ENCODE measurements around the gene HK3. TPM values are rescaled to one million over a fixed set of nuclear protein-coding genes. Genes with fewer than 3 reads are reported as not detected.

HK3 gene
- total RNA-seq, 2 experiments from 2014 or later, result not detected

- Mint-ChIP-seq H3K4me3 (no peak overlapping the region), H3K4me1 (ENCODE audit: low read depth) (peaks cover 4% of the 10 kb centered on the region), H3K27me3 (ENCODE audit: low read depth) (no peaks in the 10 kb centered on the region), H3K27ac (no peak overlapping the region), H3K9me3 (no peaks in the 10 kb centered on the region), H3K36me3 (ENCODE audit: low read depth) (no peaks in the 10 kb centered on the region)
- intact Hi-C loops (cut with micrococcal nuclease), result no loop called here
- CTCF ChIA-PET, result no interaction called here
- no peak for DNase-seq
These were observed 10.9 kb downstream of the HK3 start for GRCh38 chr5:176888016-176888864.

GRCh38 chr5:176887252-176887849, 11.8 kb downstream of the HK3 start:
- Mint-ChIP-seq H3K4me3 (no peak overlapping the region), H3K4me1 (ENCODE audit: low read depth) (peaks cover 4% of the 10 kb centered on the region), H3K9me3 (no peaks in the 10 kb centered on the region), H3K27me3 (ENCODE audit: low read depth) (no peaks in the 10 kb centered on the region), H3K27ac (no peak overlapping the region), H3K36me3 (ENCODE audit: low read depth) (no peaks in the 10 kb centered on the region)
- intact Hi-C loops (cut with micrococcal nuclease), result no loop called here
- CTCF ChIA-PET, result no interaction called here
- no peak for DNase-seq

GRCh38 chr5:176886336-176887251, 12.6 kb downstream of the HK3 start:
- H3K27me3 Mint-ChIP-seq (ENCODE audit: low read depth), result no peaks in the 10 kb centered on the region
- H3K4me1 Mint-ChIP-seq (ENCODE audit: low read depth), result peaks cover 4% of the 10 kb centered on the region
- DNase-seq, result no peak
- no peak overlapping the region for H3K27ac Mint-ChIP-seq
- H3K9me3 Mint-ChIP-seq, result no peaks in the 10 kb centered on the region
- H3K36me3 Mint-ChIP-seq (ENCODE audit: low read depth), result no peaks in the 10 kb centered on the region
- intact Hi-C loops (cut with micrococcal nuclease), result no loop called here
- no peak overlapping the region for H3K4me3 Mint-ChIP-seq
- CTCF ChIA-PET, result interaction anchor here (0.8 to 1.3 kb wide), 2 partner anchors 17 to 226 kb away, joined by 3 to 4 read pairs; no protein-coding TSS in a partner anchor

DNA sequence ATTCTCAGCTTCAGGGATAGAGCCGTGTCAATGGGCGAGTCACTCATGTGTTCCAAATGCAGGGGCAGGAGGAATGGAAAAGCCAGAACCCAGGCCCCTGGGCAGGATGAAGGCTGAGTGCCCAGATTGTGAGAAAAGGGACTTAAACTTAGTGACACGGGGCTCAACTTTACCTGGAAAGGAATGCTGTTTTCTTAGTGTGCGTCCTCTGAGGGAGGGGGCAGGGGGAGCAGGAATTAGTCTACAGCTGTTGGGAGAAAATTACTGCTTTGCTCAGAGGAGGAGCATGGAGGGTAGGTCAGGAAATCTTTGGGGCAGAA, 14.6 kb downstream of the HK3 start:
- no peaks in the 10 kb centered on the region for H3K27me3 Mint-ChIP-seq (ENCODE audit: low read depth)
- H3K36me3 Mint-ChIP-seq (ENCODE audit: low read depth), result no peaks in the 10 kb centered on the region
- H3K4me3 Mint-ChIP-seq, result no peak overlapping the region
- no peak for DNase-seq
- H3K9me3 Mint-ChIP-seq, result no peaks in the 10 kb centered on the region
- intact Hi-C loops (cut with micrococcal nuclease), result no loop called here
- CTCF ChIA-PET, result interaction anchor here (0.5 kb wide), 1 partner anchor 447 kb away, joined by 3 read pairs; no protein-coding TSS in a partner anchor
- no peak overlapping the region for H3K27ac Mint-ChIP-seq
- H3K4me1 Mint-ChIP-seq (ENCODE audit: low read depth), result peaks cover 4% of the 10 kb centered on the region

- intact Hi-C loops (cut with micrococcal nuclease), result no loop called here
- CTCF ChIA-PET, result interaction anchor here (0.5 to 1.3 kb wide), 2 partner anchors 223 to 446 kb away, joined by 3 to 5 read pairs; no protein-coding TSS in a partner anchor
- Mint-ChIP-seq H3K4me1 (ENCODE audit: low read depth) (peaks cover 4% of the 10 kb centered on the region), H3K4me3 (no peak overlapping the region), H3K27ac (no peak overlapping the region), H3K27me3 (ENCODE audit: low read depth) (no peaks in the 10 kb centered on the region), H3K36me3 (ENCODE audit: low read depth) (no peaks in the 10 kb centered on the region), H3K9me3 (no peaks in the 10 kb centered on the region)
- DNase-seq, result no peak
These were observed 15.2 kb downstream of the HK3 start for GRCh38 chr5:176883700-176884570.

DNA sequence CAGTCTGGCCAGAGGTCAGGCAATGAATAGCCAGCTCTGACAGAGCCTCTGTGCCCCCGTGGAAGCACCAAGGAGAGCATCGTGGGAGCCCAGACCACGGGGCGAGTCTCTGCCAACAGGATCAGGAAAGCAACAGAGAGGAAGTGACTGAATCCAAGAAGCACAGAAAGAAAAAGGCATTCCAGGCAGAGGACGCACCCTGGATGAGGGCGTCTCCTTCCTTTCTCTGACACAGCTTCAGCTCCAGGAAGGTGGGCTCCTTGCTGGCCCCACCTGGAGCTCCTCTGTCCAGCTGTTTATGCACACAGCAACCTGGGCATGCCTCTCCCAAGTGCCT, 16.6 kb downstream of the HK3 start:
- H3K4me1 Mint-ChIP-seq (ENCODE audit: low read depth), result peaks cover 4% of the 10 kb centered on the region
- intact Hi-C loops (cut with micrococcal nuclease), result no loop called here
- no peak overlapping the region for H3K27ac Mint-ChIP-seq
- no peaks in the 10 kb centered on the region for H3K27me3 Mint-ChIP-seq (ENCODE audit: low read depth)
- H3K9me3 Mint-ChIP-seq, result no peaks in the 10 kb centered on the region
- no peak overlapping the region for H3K4me3 Mint-ChIP-seq
- no peaks in the 10 kb centered on the region for H3K36me3 Mint-ChIP-seq (ENCODE audit: low read depth)
- CTCF ChIA-PET, result interaction anchor here (1.3 kb wide), 1 partner anchor 222 kb away, joined by 5 read pairs; no protein-coding TSS in a partner anchor
- no peak for DNase-seq

DNA sequence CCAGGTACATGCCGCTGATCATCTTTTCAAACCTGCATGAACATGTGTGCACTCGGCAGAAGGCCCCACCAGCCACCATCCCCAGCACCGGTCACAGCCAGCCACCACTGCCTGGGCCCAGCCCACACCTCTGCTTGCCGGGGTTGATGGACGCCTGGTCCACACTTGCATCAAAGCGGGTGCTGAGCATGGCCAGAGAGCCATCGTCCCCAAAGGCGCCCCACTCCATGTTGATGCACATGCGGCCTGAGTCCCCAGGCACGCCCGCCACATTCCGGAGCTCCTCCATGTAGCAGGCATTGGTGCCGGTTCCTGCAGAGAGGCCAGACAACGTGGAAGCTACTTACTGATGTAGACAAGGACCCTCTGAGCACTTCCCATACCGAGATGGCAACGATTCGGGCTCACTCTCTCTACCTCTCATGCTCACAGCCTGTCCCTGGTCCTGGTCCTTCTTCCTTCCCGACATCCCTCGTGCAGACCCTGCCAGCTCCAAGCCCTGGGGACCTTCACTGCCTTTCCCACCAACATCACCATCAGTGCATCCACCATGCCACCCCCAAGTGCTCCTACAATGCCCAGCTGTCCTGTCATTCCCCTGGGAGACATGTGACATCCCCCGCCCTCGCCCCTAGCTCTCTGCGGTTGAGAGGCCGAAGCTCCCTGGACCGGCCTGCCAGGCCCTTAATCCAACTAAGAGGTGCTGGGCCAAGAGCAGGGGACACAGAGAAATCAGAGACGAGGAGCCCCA, 17.2 kb downstream of the HK3 start:
- H3K36me3 Mint-ChIP-seq (ENCODE audit: low read depth), result no peaks in the 10 kb centered on the region
- H3K4me1 Mint-ChIP-seq (ENCODE audit: low read depth), result peaks cover 4% of the 10 kb centered on the region
- CTCF ChIA-PET, result no interaction called here
- no peak overlapping the region for H3K4me3 Mint-ChIP-seq
- H3K27ac Mint-ChIP-seq, result no peak overlapping the region
- no peaks in the 10 kb centered on the region for H3K9me3 Mint-ChIP-seq
- DNase-seq, result no peak
- intact Hi-C loops (cut with micrococcal nuclease), result no loop called here
- H3K27me3 Mint-ChIP-seq (ENCODE audit: low read depth), result no peaks in the 10 kb centered on the region

GRCh38 chr5:176881021-176881749, 18.0 kb downstream of the HK3 start:
- Mint-ChIP-seq H3K27me3 (ENCODE audit: low read depth) (peaks cover 5% of the 10 kb centered on the region), H3K36me3 (ENCODE audit: low read depth) (no peaks in the 10 kb centered on the region), H3K4me3 (no peak overlapping the region), H3K4me1 (ENCODE audit: low read depth) (peaks cover 5% of the 10 kb centered on the region), H3K27ac (no peak overlapping the region), H3K9me3 (no peaks in the 10 kb centered on the region)
- CTCF ChIA-PET, result no interaction called here
- intact Hi-C loops (cut with micrococcal nuclease), result no loop called here
- DNase-seq, result no peak

DNA sequence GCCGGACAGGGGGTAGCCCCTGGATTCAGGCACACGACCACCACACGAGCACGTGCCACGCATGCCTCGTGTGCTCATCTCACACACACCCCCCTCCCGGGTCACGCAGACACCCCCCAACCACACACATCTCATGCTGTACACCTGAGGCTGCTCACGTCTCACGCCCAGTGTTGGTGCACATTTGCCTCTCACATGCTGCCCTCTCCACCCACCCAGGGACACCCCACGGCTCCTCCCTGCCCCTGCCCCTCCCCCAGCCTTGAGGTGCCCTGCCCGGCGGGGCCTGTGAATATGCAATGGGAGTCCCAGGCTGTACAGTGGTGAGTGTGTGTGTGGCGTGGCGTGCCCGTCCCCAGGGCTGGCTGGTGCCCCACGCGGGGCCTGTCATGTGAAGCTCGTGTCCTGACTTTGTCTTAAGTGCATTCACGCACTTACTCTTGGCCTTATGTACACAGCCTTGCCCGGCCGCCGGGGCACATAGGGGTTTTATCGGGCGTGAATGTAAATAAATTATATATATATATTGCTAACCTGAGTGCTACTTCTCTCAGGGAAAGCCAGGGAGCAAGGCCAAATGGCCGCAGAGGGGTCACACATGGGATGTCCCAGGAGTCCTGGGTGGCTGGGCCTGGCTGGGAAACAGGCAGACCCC, 18.7 kb downstream of the HK3 start:
- H3K4me3 Mint-ChIP-seq, result no peak overlapping the region
- DNase-seq, result no peak
- CTCF ChIA-PET, result no interaction called here
- no peak overlapping the region for H3K27ac Mint-ChIP-seq
- H3K36me3 Mint-ChIP-seq (ENCODE audit: low read depth), result no peaks in the 10 kb centered on the region
- peaks cover 8% of the 10 kb centered on the region for H3K4me1 Mint-ChIP-seq (ENCODE audit: low read depth)
- intact Hi-C loops (cut with micrococcal nuclease), result no loop called here
- peaks cover 12% of the 10 kb centered on the region for H3K27me3 Mint-ChIP-seq (ENCODE audit: low read depth)
- no peaks in the 10 kb centered on the region for H3K9me3 Mint-ChIP-seq

DNA sequence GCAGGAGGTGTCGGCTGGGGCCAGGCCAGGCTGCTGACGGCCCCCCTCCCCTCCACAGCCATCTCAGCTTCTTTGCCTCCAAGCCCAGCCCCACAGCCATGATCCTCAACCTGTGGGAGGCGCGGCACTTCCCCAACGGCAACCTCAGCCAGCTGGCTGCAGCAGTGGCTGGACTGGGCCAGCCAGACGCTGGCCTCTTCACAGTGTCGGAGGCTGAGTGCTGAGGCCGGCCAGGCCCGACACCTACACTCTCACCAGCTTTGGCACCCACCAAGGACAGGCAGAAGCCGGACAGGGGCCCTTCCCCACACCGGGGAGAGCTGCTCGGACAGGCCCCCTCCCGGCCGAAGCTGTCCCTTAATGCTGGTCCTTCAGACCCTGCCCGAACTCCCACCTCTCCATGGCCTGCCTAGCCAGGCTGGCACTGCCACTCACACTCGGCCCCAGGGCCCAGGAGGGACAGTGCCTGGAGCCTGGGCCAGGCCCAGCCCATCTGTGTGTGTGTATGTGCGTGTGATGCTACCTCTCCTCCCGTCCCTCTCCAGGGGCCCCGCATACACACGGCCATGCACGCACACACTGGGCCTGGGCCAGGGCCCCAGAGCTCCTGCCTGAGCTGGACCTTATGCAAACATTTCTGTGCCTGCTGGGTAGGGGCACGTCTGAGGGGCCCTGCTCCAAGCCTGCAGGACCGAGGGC, 19.3 kb downstream of the HK3 start:
- Mint-ChIP-seq H3K27ac (no peak overlapping the region), H3K4me3 (no peak overlapping the region), H3K27me3 (ENCODE audit: low read depth) (peaks cover 19% of the 10 kb centered on the region), H3K9me3 (no peaks in the 10 kb centered on the region), H3K36me3 (ENCODE audit: low read depth) (no peaks in the 10 kb centered on the region), H3K4me1 (ENCODE audit: low read depth) (peaks cover 8% of the 10 kb centered on the region)
- intact Hi-C loops (cut with micrococcal nuclease), result no loop called here
- CTCF ChIA-PET, result no interaction called here
- no peak for DNase-seq
